Forelimb muscle (tissue), 1 donor: ENCODE data around the gene B3GALT5. TPM values are rescaled to one million over a fixed set of nuclear protein-coding genes. Genes with fewer than 3 reads are reported as not detected.

Experiments
- DNase-seq: peaks from one replicate; pipeline ENCODE4 v3.0.0-alpha.2; 2013; ENCODE audit warnings: low read depth
- polyA plus RNA-seq: library from polyadenylated mRNA; unstranded; fragments of 120-200 nt; gene quantifications from one replicate; pipeline ENCODE4 v1.2.1, GENCODE V29; 2013; ENCODE audit not compliant: insufficient read length

The B3GALT5 gene
- polyA plus RNA-seq, 1 donor: 0.22 TPM

- DNase-seq: no peak
These were observed 83.5 kb downstream of the B3GALT5 start for GRCh38 chr21:39696196-39696595.

- DNase-seq: no peak
These were observed 83.9 kb downstream of the B3GALT5 start for GRCh38 chr21:39696618-39697017.

GRCh38 chr21:39700318-39700717 is 87.6 kb downstream of the B3GALT5 start:
- DNase-seq: no peak

GRCh38 chr21:39703578-39703977 is 90.8 kb downstream of the B3GALT5 start:
- no peak for DNase-seq

- DNase-seq: no peak
These were observed 93.1 kb downstream of the B3GALT5 start for GRCh38 chr21:39705849-39706248.

- no peak for DNase-seq
These were observed 94.6 kb downstream of the B3GALT5 start for GRCh38 chr21:39707316-39707715.

GRCh38 chr21:39710866-39711265 is 98.1 kb downstream of the B3GALT5 start:
- DNase-seq: no peak

- no peak for DNase-seq
These were observed 99.5 kb downstream of the B3GALT5 start for GRCh38 chr21:39712273-39712672.

GRCh38 chr21:39712976-39713375 is 100.2 kb downstream of the B3GALT5 start:
- no peak for DNase-seq

GRCh38 chr21:39713905-39714304 is 101.2 kb downstream of the B3GALT5 start:
- no peak for DNase-seq

GRCh38 chr21:39714331-39714730 is 101.6 kb downstream of the B3GALT5 start:
- no peak for DNase-seq

- DNase-seq: no peak
These were observed 103.2 kb downstream of the B3GALT5 start for GRCh38 chr21:39715804-39716397.

GRCh38 chr21:39720126-39720778 is 107.5 kb downstream of the B3GALT5 start:
- no peak for DNase-seq

GRCh38 chr21:39721885-39722284 is 109.1 kb downstream of the B3GALT5 start:
- DNase-seq: no peak

Other genes with a start within 250 kb of the B3GALT5 start
- gene LCA5L, start 167.2 kb upstream of the B3GALT5 start, polyA plus RNA-seq: 1.3 TPM
- 201 TPM for gene SH3BGR, start 161.0 kb upstream of the B3GALT5 start, polyA plus RNA-seq
- gene IGSF5, start 132.2 kb downstream of the B3GALT5 start, polyA plus RNA-seq: 1.5 TPM